ENCODE results near the gene SPAG17. TPM values are rescaled to one million over a fixed set of nuclear protein-coding genes. Genes with fewer than 3 reads are reported as not detected.

SPAG17 gene
- total RNA-seq, 4 donors from 2014 or later = not detected

GRCh38 chr1:118099686-118100085, 85.3 kb downstream of the SPAG17 start:
- intact Hi-C loops (cut with DNase I; ENCODE audit: low total_unique reads) = no loop called here

GRCh38 chr1:118097622-118098348, 87.2 kb downstream of the SPAG17 start:
- intact Hi-C loops (cut with DNase I; ENCODE audit: low total_unique reads) = no loop called here
- no peaks in the 10 kb centered on the region for H3K27me3 ChIP-seq

More at GRCh38 chr1:118099686-118100085, 85.3 kb downstream of the SPAG17 start:
- Histone ChIP-seq H3K4me1 (no peaks in the 10 kb centered on the region), H3K9me3 (no peaks in the 10 kb centered on the region), H3K4me3 (no peak overlapping the region), H3K36me3 (no peaks in the 10 kb centered on the region), H3K27me3 (no peaks in the 10 kb centered on the region), H3K27ac (no peak overlapping the region)
- TF ChIP-seq POLR2A (IDR thresholded peaks at IDR 0.05) = no peak
- TF ChIP-seq, protein P1, sequence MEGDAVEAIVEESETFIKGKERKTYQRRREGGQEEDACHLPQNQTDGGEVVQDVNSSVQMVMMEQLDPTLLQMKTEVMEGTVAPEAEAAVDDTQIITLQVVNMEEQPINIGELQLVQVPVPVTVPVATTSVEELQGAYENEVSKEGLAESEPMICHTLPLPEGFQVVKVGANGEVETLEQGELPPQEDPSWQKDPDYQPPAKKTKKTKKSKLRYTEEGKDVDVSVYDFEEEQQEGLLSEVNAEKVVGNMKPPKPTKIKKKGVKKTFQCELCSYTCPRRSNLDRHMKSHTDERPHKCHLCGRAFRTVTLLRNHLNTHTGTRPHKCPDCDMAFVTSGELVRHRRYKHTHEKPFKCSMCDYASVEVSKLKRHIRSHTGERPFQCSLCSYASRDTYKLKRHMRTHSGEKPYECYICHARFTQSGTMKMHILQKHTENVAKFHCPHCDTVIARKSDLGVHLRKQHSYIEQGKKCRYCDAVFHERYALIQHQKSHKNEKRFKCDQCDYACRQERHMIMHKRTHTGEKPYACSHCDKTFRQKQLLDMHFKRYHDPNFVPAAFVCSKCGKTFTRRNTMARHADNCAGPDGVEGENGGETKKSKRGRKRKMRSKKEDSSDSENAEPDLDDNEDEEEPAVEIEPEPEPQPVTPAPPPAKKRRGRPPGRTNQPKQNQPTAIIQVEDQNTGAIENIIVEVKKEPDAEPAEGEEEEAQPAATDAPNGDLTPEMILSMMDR (IDR thresholded peaks at IDR 0.05 in 4 of 5, conservative IDR thresholded peaks at IDR 0.05 in 1 of 5) = no peak
- DNase-seq (no peak), ATAC-seq (no peak)
- in situ Hi-C loops (cut with MboI; ENCODE audit: low sequenced_read_pairs in 4 of 4) = no loop called here

GRCh38 chr1:118093017-118093416, 92.0 kb downstream of the SPAG17 start:
- ATAC-seq (no peak), DNase-seq (no peak)
- H3K36me3 ChIP-seq = no peaks in the 10 kb centered on the region
- H3K27me3 ChIP-seq = no peaks in the 10 kb centered on the region
- H3K4me3 ChIP-seq = no peak overlapping the region
- no peak overlapping the region for H3K27ac ChIP-seq
- intact Hi-C loops (cut with DNase I; ENCODE audit: low total_unique reads) = no loop called here
- H3K4me1 ChIP-seq = no peaks in the 10 kb centered on the region
- TF ChIP-seq, protein P1 (IDR thresholded peaks at IDR 0.05 in 4 of 5, conservative IDR thresholded peaks at IDR 0.05 in 1 of 5) = no peak
- no peak for TF ChIP-seq POLR2A (IDR thresholded peaks at IDR 0.05)
- no peaks in the 10 kb centered on the region for H3K9me3 ChIP-seq
- in situ Hi-C loops (cut with MboI; ENCODE audit: low sequenced_read_pairs in 4 of 4) = no loop called here

More at GRCh38 chr1:118097622-118098348, 87.2 kb downstream of the SPAG17 start:
- DNase-seq (no peak), ATAC-seq (no peak)
- Histone ChIP-seq H3K4me3 (no peak overlapping the region), H3K4me1 (no peaks in the 10 kb centered on the region), H3K27ac (no peak overlapping the region), H3K9me3 (no peaks in the 10 kb centered on the region), H3K36me3 (no peaks in the 10 kb centered on the region)
- in situ Hi-C loops (cut with MboI; ENCODE audit: low sequenced_read_pairs in 4 of 4) = no loop called here
- TF ChIP-seq, protein P1 (IDR thresholded peaks at IDR 0.05 in 4 of 5, conservative IDR thresholded peaks at IDR 0.05 in 1 of 5) = no peak
- TF ChIP-seq POLR2A (IDR thresholded peaks at IDR 0.05) = no peak

DNA sequence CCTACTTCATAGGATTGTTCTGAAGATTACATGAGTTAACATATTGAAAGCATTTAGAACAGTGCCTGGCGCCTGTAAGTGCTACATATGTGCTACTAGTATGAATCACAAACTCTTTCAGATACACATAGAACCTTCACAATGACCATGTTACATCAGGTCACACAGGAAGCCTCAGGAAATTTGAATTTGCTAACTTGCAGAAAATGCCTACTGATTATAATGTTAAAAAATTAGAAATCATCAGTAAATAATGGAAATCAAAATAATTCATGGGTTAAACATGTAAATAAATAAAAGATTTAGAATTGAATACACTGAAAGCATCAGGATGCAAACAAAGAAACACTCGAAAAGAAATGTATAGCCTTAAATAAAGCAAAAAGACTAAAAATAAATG, 94.9 kb downstream of the SPAG17 start:
- Histone ChIP-seq H3K27me3 (no peaks in the 10 kb centered on the region), H3K36me3 (no peaks in the 10 kb centered on the region), H3K9me3 (no peaks in the 10 kb centered on the region), H3K4me1 (no peaks in the 10 kb centered on the region), H3K4me3 (no peak overlapping the region), H3K27ac (no peak overlapping the region)
- in situ Hi-C loops (cut with MboI; ENCODE audit: low sequenced_read_pairs in 4 of 4) (no loop called here), intact Hi-C loops (cut with DNase I; ENCODE audit: low total_unique reads) (no loop called here)
- TF ChIP-seq, protein P1 (IDR thresholded peaks at IDR 0.05 in 4 of 5, conservative IDR thresholded peaks at IDR 0.05 in 1 of 5) = no peak
- no peak for TF ChIP-seq POLR2A (IDR thresholded peaks at IDR 0.05)
- DNase-seq (no peak), ATAC-seq (no peak)

All from gastrocnemius medialis (tissue), 4 donors.